Measurements from ENCODE around the gene SETBP1.

DNA sequence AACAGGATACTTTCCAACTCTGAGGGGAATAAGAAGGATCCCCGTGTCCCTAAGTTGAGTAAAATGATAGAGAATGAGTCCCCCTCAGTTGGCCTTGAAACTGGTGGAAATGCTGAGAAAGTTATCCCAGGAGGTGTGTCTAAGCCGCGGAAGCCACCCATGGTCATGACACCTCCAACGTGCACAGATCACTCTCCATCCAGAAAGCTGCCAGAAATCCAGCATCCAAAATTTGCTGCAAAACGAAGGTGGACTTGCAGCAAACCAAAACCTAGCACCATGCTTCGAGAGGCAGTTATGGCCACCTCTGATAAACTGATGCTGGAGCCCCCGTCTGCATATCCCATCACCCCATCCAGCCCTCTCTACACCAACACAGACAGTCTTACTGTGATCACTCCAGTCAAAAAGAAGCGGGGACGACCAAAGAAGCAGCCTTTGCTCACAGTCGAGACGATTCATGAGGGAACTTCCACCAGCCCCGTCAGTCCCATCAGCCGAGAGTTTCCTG is 270.1 kb downstream of the SETBP1 start:
- TF ChIP-seq CTCF (IDR thresholded peaks at IDR 0.05; ENCODE audit: low read depth, low read length, poor library complexity, severe bottlenecking): no peak
- TF ChIP-seq EZH2phosphoT487 (IDR thresholded peaks at IDR 0.05; ENCODE audit: borderline replicate concordance, low read length): no peak
